Prostate gland (tissue), 2 donors: ENCODE measurements around the gene GABBR2.

Experiments
- POLR2A ChIP-seq: fragments of 450-650 bp; IDR thresholded peaks from one replicate; pipeline ENCODE4 v1.6.1; 2016; ENCODE audit warnings: antibody characterized with exemption, mild to moderate bottlenecking
- POLR2AphosphoS5 ChIP-seq: sonication (generic); formaldehyde crosslinking; IDR thresholded peaks from one replicate; pipeline ENCODE4 v1.6.1; 2017; ENCODE audit warnings: antibody characterized with exemption
- TF ChIP-seq, protein P1 (sequence below), 4 experiments: fragments of 200-600 bp in 2 of 4; fragments of 450-650 bp in 2 of 4; sonication (generic) in 2 of 4; IDR thresholded peaks; 1 replicate in 3 of 4; 2 replicates in 1 of 4; pipeline ENCODE4 v1.5.1; 2016 to 2019; ENCODE audit warnings: antibody characterized with exemption in 4 of 4, mild to moderate bottlenecking in 2 of 4, moderate library complexity in 2 of 4

GRCh38 chr9:98300611-98301010 is 408.1 kb downstream of the GABBR2 start:
- TF ChIP-seq POLR2A (no peak), POLR2AphosphoS5 (no peak)
- TF ChIP-seq, protein P1, sequence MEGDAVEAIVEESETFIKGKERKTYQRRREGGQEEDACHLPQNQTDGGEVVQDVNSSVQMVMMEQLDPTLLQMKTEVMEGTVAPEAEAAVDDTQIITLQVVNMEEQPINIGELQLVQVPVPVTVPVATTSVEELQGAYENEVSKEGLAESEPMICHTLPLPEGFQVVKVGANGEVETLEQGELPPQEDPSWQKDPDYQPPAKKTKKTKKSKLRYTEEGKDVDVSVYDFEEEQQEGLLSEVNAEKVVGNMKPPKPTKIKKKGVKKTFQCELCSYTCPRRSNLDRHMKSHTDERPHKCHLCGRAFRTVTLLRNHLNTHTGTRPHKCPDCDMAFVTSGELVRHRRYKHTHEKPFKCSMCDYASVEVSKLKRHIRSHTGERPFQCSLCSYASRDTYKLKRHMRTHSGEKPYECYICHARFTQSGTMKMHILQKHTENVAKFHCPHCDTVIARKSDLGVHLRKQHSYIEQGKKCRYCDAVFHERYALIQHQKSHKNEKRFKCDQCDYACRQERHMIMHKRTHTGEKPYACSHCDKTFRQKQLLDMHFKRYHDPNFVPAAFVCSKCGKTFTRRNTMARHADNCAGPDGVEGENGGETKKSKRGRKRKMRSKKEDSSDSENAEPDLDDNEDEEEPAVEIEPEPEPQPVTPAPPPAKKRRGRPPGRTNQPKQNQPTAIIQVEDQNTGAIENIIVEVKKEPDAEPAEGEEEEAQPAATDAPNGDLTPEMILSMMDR (IDR thresholded peaks at IDR 0.05), result no peak
